Naive thymus-derived CD4-positive, alpha-beta T cell (primary cell): ENCODE results near the gene PTGDR. TPM values are rescaled to one million over a fixed set of nuclear protein-coding genes. Genes with fewer than 3 reads are reported as not detected.

ENCODE experiments used
- ATAC-seq: fragments of 150-1000 bp; cut with Tn5 transposase; 2 replicates; pipeline ENCODE4 v1.10.0; 2021; ENCODE audit warnings: mild to moderate bottlenecking, moderate library complexity
- CTCF ChIA-PET: fragments of 350-600 bp; sonication (Branson Sonifier 250); formaldehyde crosslinking; loops from one replicate; lab custom pipeline; 2021; ENCODE audit warnings: antibody characterized with exemption; lab: Charles Lee
- POLR2A ChIA-PET: fragments of 350-600 bp; sonication (Branson Sonifier 250); formaldehyde crosslinking; loops from one replicate; lab custom pipeline; 2021; ENCODE audit warnings: antibody characterized with exemption, inconsistent platforms; lab: Charles Lee
- DNase-seq, 9 donors: peaks; one replicate each; pipeline versions ENCODE4 v3.0.0 to v3.0.0-alpha.2; 2020 to 2022; ENCODE audit warnings: mixed read lengths in 1 of 9
- H3K27ac ChIP-seq: one replicate; pipeline ENCODE4 v1.7.0; 2013; ENCODE audit warnings: mild to moderate bottlenecking, low read depth, low read length, moderate library complexity
- H3K27me3 ChIP-seq, 2 donors: one replicate each; pipeline ENCODE4 v1.7.0; 2013; ENCODE audit warnings: low read length in 2 of 2, mild to moderate bottlenecking in 2 of 2, moderate library complexity in 2 of 2; ENCODE audit not compliant: control insufficient read depth in 2 of 2, insufficient read depth in 2 of 2
- H3K36me3 ChIP-seq, 3 experiments: 1 replicate in 2 of 3; 2 replicates in 1 of 3; pipeline ENCODE4 v1.7.0; 2013; ENCODE audit warnings: low read length in 3 of 3, mild to moderate bottlenecking in 3 of 3, moderate library complexity in 1 of 3; ENCODE audit not compliant: insufficient read depth in 3 of 3, control insufficient read depth in 2 of 3
- H3K4me1 ChIP-seq, 2 donors: one replicate each; pipeline ENCODE4 v1.7.0; 2013; ENCODE audit warnings: low read length in 2 of 2, mild to moderate bottlenecking in 2 of 2, moderate library complexity in 1 of 2; ENCODE audit not compliant: control insufficient read depth in 2 of 2, insufficient read depth in 2 of 2
- H3K4me3 ChIP-seq: 2 replicates; pipeline ENCODE4 v1.7.0; 2013; ENCODE audit warnings: mild to moderate bottlenecking, low read length
- H3K9me3 ChIP-seq, 3 experiments: 1 replicate in 2 of 3; 2 replicates in 1 of 3; pipeline ENCODE4 v1.7.0; 2013; ENCODE audit warnings: low read length in 3 of 3; ENCODE audit not compliant: control insufficient read depth in 2 of 3
- H3K27ac Mint-ChIP-seq, 9 donors: one replicate each; pipeline ENCODE4 v1.8.0; 2020 to 2022; ENCODE audit warnings: mixed read lengths in 9 of 9, mild to moderate bottlenecking in 8 of 9, moderate library complexity in 5 of 9, inconsistent platforms in 2 of 9
- H3K27me3 Mint-ChIP-seq, 5 donors: one replicate each; pipeline ENCODE4 v1.8.0; 2021 to 2022; ENCODE audit warnings: mixed read lengths in 5 of 5, mild to moderate bottlenecking in 1 of 5
- H3K36me3 Mint-ChIP-seq, 5 donors: one replicate each; pipeline ENCODE4 v1.8.0; 2020 to 2022; ENCODE audit warnings: mixed read lengths in 5 of 5, mild to moderate bottlenecking in 3 of 5, inconsistent platforms in 1 of 5
- H3K4me1 Mint-ChIP-seq, 7 donors: one replicate each; pipeline ENCODE4 v1.8.0; 2020 to 2022; ENCODE audit warnings: mixed read lengths in 7 of 7, mild to moderate bottlenecking in 3 of 7, inconsistent platforms in 1 of 7
- H3K4me3 Mint-ChIP-seq, 10 donors: one replicate each; pipeline ENCODE4 v1.8.0; 2020 to 2022; ENCODE audit warnings: mild to moderate bottlenecking in 10 of 10, mixed read lengths in 10 of 10, moderate library complexity in 6 of 10, inconsistent platforms in 2 of 10
- H3K9me3 Mint-ChIP-seq, 11 donors: one replicate each; pipeline ENCODE4 v1.8.0; 2020 to 2022; ENCODE audit warnings: mixed read lengths in 11 of 11, mild to moderate bottlenecking in 4 of 11, inconsistent platforms in 1 of 11, moderate library complexity in 1 of 11
- intact Hi-C, 2 donors: fragments of 100-400 bp; cut with micrococcal nuclease; formaldehyde crosslinking; loops; one replicate each; pipeline ENCODE4 v1.15.1; 2023
- polyA plus RNA-seq, 2 donors: library from polyadenylated mRNA; unstranded; fragments of 300-500 nt; fragmentation: Illumina TruSeq; gene quantifications; one replicate each; pipeline ENCODE4 v1.2.3, GENCODE V29; 2021
- total RNA-seq, 6 experiments: library from RNA in 5 of 6; stranded (reverse) in 5 of 6; gene quantifications; 1 replicate in 5 of 6; 2 replicates in 1 of 6; pipeline ENCODE4 v1.2.3 and lab custom pipeline; 2021 to 2026

PTGDR gene
- total and polyA plus RNA-seq, 7 experiments from 2014 or later, result 0.10 to 12.4 (median 0.35) TPM

DNA sequence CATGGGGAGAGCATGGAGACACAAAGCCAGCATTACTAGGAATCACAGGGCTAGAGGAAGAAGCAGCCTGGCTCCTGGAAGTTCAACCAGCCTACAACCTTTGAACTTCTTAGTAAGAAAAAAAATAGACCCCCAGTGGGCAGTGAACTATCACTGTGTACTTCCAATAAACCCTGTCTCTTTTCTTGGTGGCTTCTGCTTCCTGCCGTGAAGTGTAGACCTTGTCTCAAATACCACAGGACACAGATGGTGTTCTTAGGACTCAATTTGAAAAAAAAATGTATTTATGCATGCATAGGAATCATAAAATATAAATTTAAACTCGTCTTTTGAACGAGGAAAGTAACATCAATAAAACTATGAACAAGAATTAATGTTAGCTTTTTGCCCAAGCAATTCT lies 43.0 kb downstream of the PTGDR start:
- POLR2A ChIA-PET, result no interaction called here
- Mint-ChIP-seq H3K4me3 (peak overlapping the region in 2 of 10 donors; percentile 99), H3K9me3 (peaks cover 0 to 3% (median 0%) of the 10 kb centered on the region in 11 donors)

DNA sequence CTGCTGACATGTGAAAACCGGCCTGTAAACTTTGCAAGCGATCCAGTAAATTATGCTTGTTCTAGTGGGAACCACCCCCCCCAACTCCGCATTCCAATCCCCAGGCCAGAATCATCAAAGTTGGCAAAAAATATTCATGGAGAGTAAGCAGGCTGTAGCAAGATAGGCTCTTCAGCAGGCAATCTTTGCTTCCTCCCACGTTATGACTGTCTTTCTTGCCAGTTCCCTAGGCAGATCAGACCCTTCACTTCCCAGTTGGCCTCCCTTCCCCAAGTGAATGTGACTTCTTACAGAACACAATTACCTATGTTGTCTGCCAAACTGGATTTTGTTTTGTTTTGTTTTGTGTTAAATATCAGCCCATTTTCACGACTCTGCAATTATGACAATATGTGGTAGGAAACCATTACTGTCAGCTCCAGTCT lies 45.4 kb downstream of the PTGDR start:
- POLR2A ChIA-PET, result no interaction called here
- H3K27ac ChIP-seq, result no peak overlapping the region
- no peaks in the 10 kb centered on the region for H3K9me3 ChIP-seq
- Mint-ChIP-seq H3K36me3 (peaks cover 0 to 85% (median 3%) of the 10 kb centered on the region in 5 donors), H3K27ac (peak overlapping the region in 4 of 9 donors; percentile 23 to 97 (median 72)), H3K4me3 (peak overlapping the region; percentile 88 to 100 (median 98)), H3K9me3 (peaks cover 0 to 3% (median 0%) of the 10 kb centered on the region in 11 donors), H3K27me3 (peaks cover 0 to 5% (median 0%) of the 10 kb centered on the region in 5 donors), H3K4me1 (peaks cover 48 to 77% (median 55%) of the 10 kb centered on the region in 7 donors)
- DNase-seq (no peak), ATAC-seq (no peak)
- intact Hi-C loops, result loop anchor here (1.0 to 10.0 kb wide), 3 partner anchors 85 to 448 kb away; partner anchors contain the start of gene GNG2 (in 2 of the 2)
- H3K36me3 ChIP-seq, result no peaks in the 10 kb centered on the region
- H3K27me3 ChIP-seq, result no peaks in the 10 kb centered on the region
- H3K4me3 ChIP-seq, result peak overlapping the region; percentile 80
- CTCF ChIA-PET, result interaction anchor here (0.6 kb wide), 1 partner anchor 15 kb away, joined by 4 read pairs; no protein-coding TSS in a partner anchor
- peaks cover 14 to 29% of the 10 kb centered on the region in 2 donors for H3K4me1 ChIP-seq

More for the DNA sequence above, 43.0 kb downstream of the PTGDR start:
- Mint-ChIP-seq H3K27ac (peak overlapping the region in 2 of 9 donors; percentile 72 to 97), H3K4me1 (peaks cover 33 to 68% (median 40%) of the 10 kb centered on the region in 7 donors), H3K27me3 (peaks cover 0 to 5% (median 0%) of the 10 kb centered on the region in 5 donors), H3K36me3 (peaks cover 0 to 78% (median 3%) of the 10 kb centered on the region in 5 donors)
- DNase-seq (no peak), ATAC-seq (no peak)
- Histone ChIP-seq H3K36me3 (no peaks in the 10 kb centered on the region), H3K27me3 (no peaks in the 10 kb centered on the region), H3K4me1 (peaks cover 10 to 33% of the 10 kb centered on the region in 2 donors), H3K27ac (no peak overlapping the region), H3K4me3 (no peak overlapping the region), H3K9me3 (no peaks in the 10 kb centered on the region)
- CTCF ChIA-PET, result no interaction called here
- intact Hi-C loops, result loop anchor here (2.0 to 10.0 kb wide), 2 partner anchors 14 to 446 kb away; partner anchors contain the start of gene GNG2 (in 2 of the 2)

DNA sequence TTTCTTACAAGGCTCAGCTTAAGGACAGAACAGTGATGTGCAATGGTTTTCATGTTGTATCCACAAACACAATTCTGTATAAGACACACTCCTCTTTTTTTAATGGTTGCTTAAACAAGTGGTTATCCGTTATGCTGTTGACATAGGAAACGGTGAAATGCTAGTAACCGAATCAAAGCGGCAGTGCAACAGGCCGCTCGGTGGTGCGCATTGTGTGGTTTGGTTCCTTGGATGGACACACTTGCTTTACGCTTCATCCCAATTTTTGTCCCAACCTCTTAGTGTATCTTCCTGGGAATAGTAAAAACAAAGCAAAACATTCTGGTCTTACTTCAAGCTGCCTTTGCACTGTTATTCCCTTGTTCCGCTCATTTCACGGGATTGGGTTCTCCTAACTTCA lies 46.0 kb downstream of the PTGDR start:
- Histone ChIP-seq H3K4me3 (peak overlapping the region; percentile 80), H3K4me1 (peaks cover 14 to 29% of the 10 kb centered on the region in 2 donors)
- CTCF ChIA-PET, result interaction anchor here (0.6 kb wide), 1 partner anchor 15 kb away, joined by 4 read pairs; no protein-coding TSS in a partner anchor

DNA sequence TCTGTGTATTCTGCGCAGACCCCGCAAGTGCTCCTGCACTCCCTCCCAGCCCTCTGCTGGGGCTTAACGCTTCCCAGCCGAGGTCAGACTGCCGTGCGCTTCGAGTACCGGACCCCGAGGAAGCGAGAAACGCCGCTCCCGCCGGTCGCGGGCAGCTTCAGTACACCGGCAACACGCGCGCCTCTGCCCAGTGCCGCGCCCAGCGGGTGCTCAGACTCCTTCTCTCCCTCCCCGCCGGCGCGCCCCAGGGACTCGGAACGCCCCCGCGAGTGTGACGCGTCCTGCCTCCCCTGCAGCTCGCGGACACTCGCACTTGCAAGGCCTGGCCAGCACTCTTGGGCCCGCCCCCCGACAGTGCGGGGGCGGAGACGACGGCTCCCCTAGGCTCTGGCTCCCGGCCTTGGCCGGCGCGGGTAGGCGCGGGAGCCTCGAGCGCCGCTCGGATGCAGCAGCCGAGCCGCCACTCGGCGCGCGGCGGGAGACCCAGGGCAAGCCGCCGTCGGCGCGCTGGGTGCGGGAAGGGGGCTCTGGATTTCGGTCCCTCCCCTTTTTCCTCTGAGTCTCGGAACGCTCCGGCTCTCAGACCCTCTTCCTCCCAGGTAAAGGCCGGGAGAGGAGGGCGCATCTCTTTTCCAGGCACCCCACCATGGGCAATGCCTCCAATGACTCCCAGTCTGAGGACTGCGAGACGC lies 46.6 kb downstream of the PTGDR start, which contains the start of gene PTGER2:
Gene PTGER2 (plus strand): TSS at position 410 of the 692 bp plus-strand sequence. CDS start 237 bp downstream, at position 647.
- intact Hi-C loops, result loop anchor here (1.0 to 10.0 kb wide), 11 partner anchors 11 to 477 kb away; partner anchors contain the start of genes GNG2 (in 2 of the 2), GPR137C (in 2 of the 2), TXNDC16 (in 2 of the 2) and ERO1A (in 1 of the 2)
- Mint-ChIP-seq H3K27me3 (peaks cover 0 to 5% (median 0%) of the 10 kb centered on the region in 5 donors), H3K27ac (peak within 1 kb of the TSS; percentile 51 to 98 (median 92)), H3K9me3 (no peaks in the 10 kb centered on the region), H3K4me3 (peak within 1 kb of the TSS; percentile 88 to 100 (median 98)), H3K4me1 (peaks cover 48 to 81% (median 57%) of the 10 kb centered on the region in 7 donors), H3K36me3 (peaks cover 0 to 89% (median 3%) of the 10 kb centered on the region in 5 donors)
- Histone ChIP-seq H3K4me3 (peak within 1 kb of the TSS; percentile 80), H3K27ac (peak within 1 kb of the TSS; percentile 62), H3K36me3 (no peaks in the 10 kb centered on the region), H3K27me3 (no peaks in the 10 kb centered on the region), H3K4me1 (peaks cover 14 to 26% of the 10 kb centered on the region in 2 donors), H3K9me3 (no peaks in the 10 kb centered on the region)
- POLR2A ChIA-PET, result interaction anchor here (1.1 to 2.5 kb wide), 2 partner anchors 13 to 38 kb away, joined by 3 to 5 read pairs; no protein-coding TSS in a partner anchor
- ATAC-seq, result peak; percentile 79
- CTCF ChIA-PET, result no interaction called here
- DNase-seq, result peak; percentile 12 to 91 (median 34)

More for the DNA sequence above, 46.0 kb downstream of the PTGDR start:
- POLR2A ChIA-PET, result interaction anchor here (2.5 kb wide), 1 partner anchor 14 kb away, joined by 5 read pairs; no protein-coding TSS in a partner anchor
- H3K27me3 ChIP-seq, result no peaks in the 10 kb centered on the region
- Mint-ChIP-seq H3K9me3 (peaks cover 0 to under 1% (median 0%) of the 10 kb centered on the region in 11 donors), H3K27ac (peak overlapping the region in 7 of 9 donors; percentile 44 to 97 (median 59)), H3K36me3 (peaks cover 0 to 85% (median 3%) of the 10 kb centered on the region in 5 donors), H3K4me1 (peaks cover 48 to 77% (median 54%) of the 10 kb centered on the region in 7 donors), H3K27me3 (peaks cover 0 to 5% (median 0%) of the 10 kb centered on the region in 5 donors), H3K4me3 (peak overlapping the region; percentile 88 to 100 (median 98))
- ATAC-seq (no peak), DNase-seq (peak in 3 of 9 donors; percentile 4 to 27 (median 15))
- peak overlapping the region; percentile 62 for H3K27ac ChIP-seq
- intact Hi-C loops, result loop anchor here (1.0 to 10.0 kb wide), 3 partner anchors 85 to 449 kb away; partner anchors contain the start of gene GNG2 (in 2 of the 2)
- no peaks in the 10 kb centered on the region for H3K36me3 ChIP-seq
- H3K9me3 ChIP-seq, result no peaks in the 10 kb centered on the region

DNA sequence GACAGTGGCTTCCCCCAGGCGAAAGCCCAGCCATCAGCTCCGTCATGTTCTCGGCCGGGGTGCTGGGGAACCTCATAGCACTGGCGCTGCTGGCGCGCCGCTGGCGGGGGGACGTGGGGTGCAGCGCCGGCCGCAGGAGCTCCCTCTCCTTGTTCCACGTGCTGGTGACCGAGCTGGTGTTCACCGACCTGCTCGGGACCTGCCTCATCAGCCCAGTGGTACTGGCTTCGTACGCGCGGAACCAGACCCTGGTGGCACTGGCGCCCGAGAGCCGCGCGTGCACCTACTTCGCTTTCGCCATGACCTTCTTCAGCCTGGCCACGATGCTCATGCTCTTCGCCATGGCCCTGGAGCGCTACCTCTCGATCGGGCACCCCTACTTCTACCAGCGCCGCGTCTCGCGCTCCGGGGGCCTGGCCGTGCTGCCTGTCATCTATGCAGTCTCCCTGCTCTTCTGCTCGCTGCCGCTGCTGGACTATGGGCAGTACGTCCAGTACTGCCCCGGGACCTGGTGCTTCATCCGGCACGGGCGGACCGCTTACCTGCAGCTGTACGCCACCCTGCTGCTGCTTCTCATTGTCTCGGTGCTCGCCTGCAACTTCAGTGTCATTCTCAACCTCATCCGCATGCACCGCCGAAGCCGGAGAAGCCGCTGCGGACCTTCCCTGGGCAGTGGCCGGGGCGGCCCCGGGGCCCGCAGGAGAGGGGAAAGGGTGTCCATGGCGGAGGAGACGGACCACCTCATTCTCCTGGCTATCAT lies 47.3 kb downstream of the PTGDR start:
- peaks cover 0 to 92% (median 4%) of the 10 kb centered on the region in 5 donors for H3K36me3 Mint-ChIP-seq
- ATAC-seq (peak; percentile 26), DNase-seq (peak in 8 of 9 donors; percentile 8 to 62 (median 26))
- Histone ChIP-seq H3K9me3 (no peaks in the 10 kb centered on the region), H3K4me1 (peaks cover 14 to 29% of the 10 kb centered on the region in 2 donors), H3K4me3 (peak overlapping the region; percentile 80), H3K27ac (peak overlapping the region; percentile 62), H3K27me3 (no peaks in the 10 kb centered on the region), H3K36me3 (no peaks in the 10 kb centered on the region)
- H3K27me3 Mint-ChIP-seq, result peaks cover 0 to 5% (median 0%) of the 10 kb centered on the region in 5 donors
- intact Hi-C loops, result loop anchor here (1.0 to 10.0 kb wide), 13 partner anchors 11 to 662 kb away; partner anchors contain the start of genes GNG2 (in 2 of the 2), GPR137C (in 2 of the 2), TXNDC16 (in 2 of the 2) and ERO1A (in 1 of the 2)
- peak overlapping the region; percentile 88 to 100 (median 98) for H3K4me3 Mint-ChIP-seq
- POLR2A ChIA-PET, result interaction anchor here (1.1 to 2.5 kb wide), 2 partner anchors 13 to 37 kb away, joined by 3 to 5 read pairs; no protein-coding TSS in a partner anchor
- H3K27ac Mint-ChIP-seq, result peak overlapping the region; percentile 51 to 98 (median 92)
- CTCF ChIA-PET, result no interaction called here
- H3K4me1 Mint-ChIP-seq, result peaks cover 48 to 86% (median 57%) of the 10 kb centered on the region in 7 donors
- peaks cover 0 to under 1% (median 0%) of the 10 kb centered on the region in 11 donors for H3K9me3 Mint-ChIP-seq
